ENCODE data around the gene SSC4D.
A peak's percentile ranks its signal among the peaks of the same experiment; 100 is the strongest.

SSC4D gene

DNA sequence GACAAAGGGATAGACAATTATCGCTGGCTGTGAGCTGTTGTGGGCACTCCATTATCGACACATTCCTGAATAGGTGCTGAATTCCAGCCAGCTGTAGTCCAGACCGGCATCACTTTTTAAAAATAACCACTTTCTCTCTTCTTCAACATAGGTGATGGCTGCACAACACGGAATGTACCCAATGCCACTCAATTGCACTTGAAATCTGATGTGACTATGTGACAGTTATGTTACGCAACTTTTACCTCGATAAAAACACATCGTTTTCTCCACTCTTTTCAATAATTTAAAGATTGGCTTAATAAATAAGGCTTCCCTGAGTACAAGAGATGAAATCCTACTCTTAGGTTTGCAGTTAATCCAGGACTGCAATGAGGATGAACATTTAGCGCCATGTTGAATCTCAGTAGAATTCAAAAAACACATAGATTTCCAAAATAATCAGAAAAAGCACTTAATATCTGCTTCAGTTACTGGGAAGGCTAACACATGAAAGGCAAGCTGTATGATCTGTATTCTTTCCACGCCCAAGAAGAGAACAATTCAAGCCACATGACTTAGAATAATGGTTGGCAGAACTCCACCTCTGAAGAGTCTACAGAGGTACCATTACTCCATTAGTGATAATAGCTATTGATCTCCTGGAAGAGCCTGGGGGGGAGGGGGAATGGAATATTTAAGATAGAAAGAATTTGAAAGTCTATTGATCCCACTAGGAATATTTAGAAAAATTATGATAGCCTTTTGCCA, 54.3 kb downstream of the SSC4D start:
- H3K4me1 Mint-ChIP-seq, result peaks cover 70% of the 10 kb centered on the region
- no peaks in the 10 kb centered on the region for H3K9me3 Mint-ChIP-seq
- peak overlapping the region in 1 of 2 donors; percentile 71 for H3K27ac Mint-ChIP-seq
- no peak for DNase-seq
- peak overlapping the region in 1 of 2 donors; percentile 19 for H3K4me3 Mint-ChIP-seq
- no peak for ATAC-seq
- no peaks in the 10 kb centered on the region for H3K27me3 Mint-ChIP-seq

- ATAC-seq (no peak), DNase-seq (no peak)
- Mint-ChIP-seq H3K4me3 (no peak overlapping the region), H3K27ac (no peak overlapping the region), H3K9me3 (no peaks in the 10 kb centered on the region), H3K4me1 (peaks cover 70% of the 10 kb centered on the region), H3K27me3 (no peaks in the 10 kb centered on the region)
These were observed 55.0 kb downstream of the SSC4D start for GRCh38 chr7:76354516-76354915.

GRCh38 chr7:76353744-76354143, 55.8 kb downstream of the SSC4D start:
- Mint-ChIP-seq H3K4me1 (peaks cover 75% of the 10 kb centered on the region), H3K27ac (no peak overlapping the region), H3K4me3 (no peak overlapping the region), H3K27me3 (no peaks in the 10 kb centered on the region), H3K9me3 (no peaks in the 10 kb centered on the region)
- ATAC-seq (no peak), DNase-seq (no peak)

- Mint-ChIP-seq H3K4me3 (no peak overlapping the region), H3K27me3 (no peaks in the 10 kb centered on the region), H3K4me1 (peaks cover 77% of the 10 kb centered on the region), H3K27ac (peak overlapping the region in 1 of 2 donors; percentile 43), H3K9me3 (no peaks in the 10 kb centered on the region)
- ATAC-seq (no peak), DNase-seq (no peak)
These were observed 57.3 kb downstream of the SSC4D start for GRCh38 chr7:76352193-76352592.

DNA sequence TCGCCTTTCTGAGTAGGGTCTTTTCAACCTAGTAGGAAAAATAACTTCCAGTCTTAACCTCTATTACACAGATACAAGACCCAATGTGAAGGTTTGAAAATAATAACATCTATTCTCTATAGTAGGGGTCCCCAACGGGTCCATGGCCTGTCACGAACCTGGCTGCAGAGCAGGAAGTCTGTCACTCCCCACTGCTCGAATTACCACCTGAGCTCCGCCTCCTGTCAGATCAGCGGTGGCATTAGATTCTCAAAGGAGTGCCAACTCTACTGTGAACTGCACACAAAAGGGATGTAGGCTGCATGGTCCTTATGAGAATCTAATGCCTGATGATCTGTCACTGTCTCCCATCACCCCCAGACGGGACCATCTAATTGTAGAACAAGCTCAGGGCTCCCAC, 58.1 kb downstream of the SSC4D start:
- Mint-ChIP-seq H3K9me3 (no peaks in the 10 kb centered on the region), H3K27me3 (no peaks in the 10 kb centered on the region), H3K27ac (peak overlapping the region in 1 of 2 donors; percentile 12), H3K4me3 (peak overlapping the region in 1 of 2 donors; percentile 1), H3K4me1 (peaks cover 78% of the 10 kb centered on the region)
- DNase-seq (no peak), ATAC-seq (no peak)

GRCh38 chr7:76349313-76349885, 60.1 kb downstream of the SSC4D start:
- no peak for ATAC-seq
- Mint-ChIP-seq H3K4me3 (no peak overlapping the region), H3K4me1 (peaks cover 80% of the 10 kb centered on the region), H3K27me3 (no peaks in the 10 kb centered on the region), H3K27ac (peak overlapping the region in 1 of 2 donors; percentile 49), H3K9me3 (no peaks in the 10 kb centered on the region)
- no peak for DNase-seq

DNA sequence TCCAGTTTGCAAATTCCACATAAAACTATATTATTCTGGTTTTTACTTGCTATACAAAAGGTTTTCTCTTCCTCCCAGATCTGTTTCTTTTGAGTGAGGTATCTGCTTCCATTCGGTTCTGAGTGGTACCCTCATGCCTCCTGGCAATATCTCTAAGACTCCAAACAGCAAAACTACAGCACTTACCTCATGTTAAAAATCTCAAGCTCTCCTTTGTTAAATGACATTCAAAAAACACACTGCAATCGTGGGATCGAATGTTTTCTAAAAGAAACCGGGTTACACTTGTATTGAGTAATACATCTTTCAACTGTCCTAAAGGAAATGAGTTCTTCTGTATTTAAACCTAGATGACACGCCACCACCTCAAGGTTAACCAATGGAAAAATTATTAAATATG, 61.8 kb downstream of the SSC4D start:
- ATAC-seq (peak; percentile 30), DNase-seq (no peak)
- H3K27me3 Mint-ChIP-seq, result no peaks in the 10 kb centered on the region
- no peaks in the 10 kb centered on the region for H3K9me3 Mint-ChIP-seq
- H3K4me1 Mint-ChIP-seq, result peaks cover 89% of the 10 kb centered on the region
- H3K27ac Mint-ChIP-seq, result peak overlapping the region; percentile 5 to 66
- H3K4me3 Mint-ChIP-seq, result no peak overlapping the region

DNA sequence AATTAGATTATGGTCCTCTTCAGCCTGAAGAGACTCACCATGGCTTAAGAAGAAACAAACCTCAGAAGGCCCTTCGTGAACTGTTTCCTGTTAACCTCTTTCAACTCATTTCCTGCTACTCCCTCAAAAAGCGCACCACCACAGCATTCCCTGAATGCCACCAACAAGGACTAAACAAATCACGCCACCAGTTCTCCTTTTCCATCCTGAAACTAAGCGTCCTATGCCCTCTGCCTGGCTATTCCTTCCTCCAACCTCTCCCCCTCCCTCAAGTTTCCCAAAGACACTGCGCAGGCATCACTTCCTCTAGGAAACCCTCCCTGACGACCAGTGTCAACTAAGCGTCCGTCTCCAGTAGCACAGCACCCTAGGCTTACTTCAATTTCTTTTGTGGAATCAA, 62.7 kb downstream of the SSC4D start:
- DNase-seq, result no peak
- no peak overlapping the region for H3K4me3 Mint-ChIP-seq

DNA sequence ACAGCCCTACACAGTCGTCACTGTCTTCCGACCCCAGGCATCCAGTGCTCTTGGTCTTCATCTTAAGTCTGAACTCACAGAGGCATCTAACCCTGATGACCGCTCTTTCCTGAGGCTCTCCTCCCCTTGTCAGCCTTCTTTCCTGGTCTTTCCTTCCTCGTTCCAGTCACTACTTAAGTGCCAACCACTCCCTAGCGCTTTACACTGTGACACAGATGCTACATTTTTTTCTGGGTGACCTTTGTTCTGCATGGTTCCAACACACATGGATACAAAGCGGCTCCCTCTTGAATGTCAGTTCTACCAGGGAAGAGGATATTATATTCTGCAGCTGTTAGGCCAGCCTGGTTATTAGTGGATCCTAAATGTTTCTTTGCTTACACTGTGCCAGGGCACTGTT, 63.4 kb downstream of the SSC4D start:
- Mint-ChIP-seq H3K27me3 (no peaks in the 10 kb centered on the region), H3K9me3 (no peaks in the 10 kb centered on the region), H3K27ac (peak overlapping the region in 1 of 2 donors; percentile 29), H3K4me3 (no peak overlapping the region), H3K4me1 (peaks cover 88% of the 10 kb centered on the region)
- DNase-seq, result no peak
- ATAC-seq, result no peak

More for the DNA sequence above, 62.7 kb downstream of the SSC4D start:
- no peaks in the 10 kb centered on the region for H3K27me3 Mint-ChIP-seq
- H3K27ac Mint-ChIP-seq, result peak overlapping the region; percentile 84 to 85
- H3K4me1 Mint-ChIP-seq, result peaks cover 89% of the 10 kb centered on the region
- no peaks in the 10 kb centered on the region for H3K9me3 Mint-ChIP-seq
- no peak for ATAC-seq

DNA sequence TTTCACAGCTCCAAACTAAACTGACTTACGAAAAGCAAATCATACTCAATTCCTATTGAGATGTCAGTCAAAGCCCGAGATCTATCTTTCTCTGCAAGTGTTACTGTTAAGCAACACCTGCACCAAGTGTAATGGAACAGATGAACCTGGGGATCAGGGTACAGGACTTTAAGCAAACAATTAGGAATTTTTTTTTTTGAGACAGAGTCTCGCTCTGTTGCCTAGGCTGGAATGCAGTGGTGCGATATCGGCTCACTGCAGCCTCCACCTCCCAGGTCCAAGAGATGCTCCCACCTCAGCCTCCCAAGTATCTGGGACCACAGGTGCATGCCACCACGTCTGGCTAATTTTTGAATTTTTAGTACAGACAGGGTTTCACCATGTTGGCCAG, 65.6 kb downstream of the SSC4D start:
- Mint-ChIP-seq H3K27me3 (no peaks in the 10 kb centered on the region), H3K4me1 (peaks cover 82% of the 10 kb centered on the region), H3K4me3 (no peak overlapping the region), H3K9me3 (no peaks in the 10 kb centered on the region), H3K27ac (no peak overlapping the region)
- DNase-seq (no peak), ATAC-seq (no peak)

GRCh38 chr7:76343294-76343930, 66.1 kb downstream of the SSC4D start:
- Mint-ChIP-seq H3K27me3 (no peaks in the 10 kb centered on the region), H3K4me1 (peaks cover 83% of the 10 kb centered on the region), H3K27ac (no peak overlapping the region), H3K9me3 (no peaks in the 10 kb centered on the region), H3K4me3 (no peak overlapping the region)
- ATAC-seq, result peak; percentile 95
- DNase-seq, result no peak

GRCh38 chr7:76342222-76342621, 67.3 kb downstream of the SSC4D start:
- DNase-seq (no peak), ATAC-seq (no peak)
- Mint-ChIP-seq H3K27ac (peak overlapping the region; percentile 61 to 85), H3K9me3 (no peaks in the 10 kb centered on the region), H3K27me3 (no peaks in the 10 kb centered on the region), H3K4me1 (peaks cover 83% of the 10 kb centered on the region), H3K4me3 (no peak overlapping the region)

DNA sequence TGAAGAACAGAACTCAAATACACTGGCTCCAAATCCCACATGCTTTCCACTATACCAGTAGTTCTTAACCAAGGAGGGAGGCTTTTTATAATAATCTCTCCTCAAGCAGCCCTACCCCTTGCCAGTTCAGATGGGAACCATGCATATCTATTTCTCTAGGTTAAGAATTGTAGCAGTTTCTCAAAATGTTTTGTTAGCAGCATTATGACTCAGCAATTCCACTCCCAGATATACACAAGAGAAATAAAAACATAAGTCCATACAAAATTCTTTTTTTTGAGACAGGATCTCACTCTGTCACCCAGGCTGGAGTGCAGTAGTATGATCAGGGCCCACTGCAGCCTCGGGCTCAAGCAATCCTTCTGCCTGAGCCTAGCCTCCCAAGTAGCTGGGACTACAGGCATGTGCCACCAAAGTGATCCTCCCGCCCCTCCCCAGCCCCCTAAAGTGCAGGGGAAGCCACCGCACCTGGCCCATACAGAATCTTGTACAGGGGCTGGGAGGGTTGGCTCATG, 68.8 kb downstream of the SSC4D start:
- ATAC-seq (no peak), DNase-seq (no peak)
- H3K27me3 Mint-ChIP-seq, result no peaks in the 10 kb centered on the region
- no peak overlapping the region for H3K4me3 Mint-ChIP-seq
- H3K4me1 Mint-ChIP-seq, result peaks cover 75% of the 10 kb centered on the region
- H3K27ac Mint-ChIP-seq, result peak overlapping the region in 1 of 2 donors; percentile 21
- H3K9me3 Mint-ChIP-seq, result no peaks in the 10 kb centered on the region
